Fibroblast of villous mesenchyme (primary cell): ENCODE measurements around the gene NTM. TPM values are rescaled to one million over a fixed set of nuclear protein-coding genes. Genes with fewer than 3 reads are reported as not detected.
A peak's percentile ranks its signal among the peaks of the same experiment; 100 is the strongest.

Experiments used
- DNase-seq: peaks from one replicate; pipeline ENCODE4 v3.0.0-alpha.2; 2010; ENCODE audit warnings: low read depth
- H3K4me3 ChIP-seq: 2 replicates; pipeline ENCODE4 v1.5.1; 2011; ENCODE audit warnings: low read depth, mild to moderate bottlenecking, low read length
- total RNA-seq: library from RNA; depleted of rRNA; stranded (reverse); fragments of >200 nt; gene quantifications from 2 replicates; pipeline ENCODE4 v1.2.3, GENCODE V29; 2012
- TF ChIP-seq, protein P1 (sequence below): IDR thresholded peaks from 2 replicates; pipeline ENCODE4 v1.5.1; 2012; ENCODE audit warnings: low read depth, mild to moderate bottlenecking, low read length; ENCODE audit not compliant: insufficient read depth

Gene NTM
- total RNA-seq, 1 donor, result 7.3 TPM

DNA sequence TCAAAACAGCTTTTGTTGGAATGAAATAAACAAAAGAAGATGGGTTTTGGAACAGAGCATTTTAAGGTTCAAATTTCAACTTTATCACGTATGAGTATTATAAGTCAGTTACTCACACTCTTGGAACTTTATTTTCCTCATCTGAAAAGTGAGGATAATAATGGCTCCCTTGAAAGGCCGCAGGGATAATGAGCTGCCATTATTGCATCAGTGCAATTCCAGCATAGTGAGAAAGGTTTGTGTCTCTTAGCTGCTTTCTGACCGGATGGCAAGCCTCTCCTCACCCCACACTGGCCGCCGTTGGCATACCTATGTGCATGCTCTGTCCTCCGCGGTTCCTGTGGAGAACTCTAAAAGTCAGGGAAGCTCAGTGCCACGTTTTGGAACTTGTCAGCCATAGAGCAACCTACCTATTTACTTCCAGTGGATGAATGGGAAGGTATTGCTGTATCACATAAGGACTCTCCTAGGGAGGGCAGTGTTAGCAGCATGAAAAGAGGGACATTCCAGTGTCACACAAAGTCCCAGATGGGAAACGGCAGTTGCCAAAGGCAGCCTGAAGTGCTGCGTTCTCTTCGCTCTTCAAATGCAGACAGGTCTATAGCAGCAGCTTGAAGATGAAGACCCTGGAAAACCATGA is 368.9 kb downstream of the NTM start:
- no peak for DNase-seq
- TF ChIP-seq, protein P1, sequence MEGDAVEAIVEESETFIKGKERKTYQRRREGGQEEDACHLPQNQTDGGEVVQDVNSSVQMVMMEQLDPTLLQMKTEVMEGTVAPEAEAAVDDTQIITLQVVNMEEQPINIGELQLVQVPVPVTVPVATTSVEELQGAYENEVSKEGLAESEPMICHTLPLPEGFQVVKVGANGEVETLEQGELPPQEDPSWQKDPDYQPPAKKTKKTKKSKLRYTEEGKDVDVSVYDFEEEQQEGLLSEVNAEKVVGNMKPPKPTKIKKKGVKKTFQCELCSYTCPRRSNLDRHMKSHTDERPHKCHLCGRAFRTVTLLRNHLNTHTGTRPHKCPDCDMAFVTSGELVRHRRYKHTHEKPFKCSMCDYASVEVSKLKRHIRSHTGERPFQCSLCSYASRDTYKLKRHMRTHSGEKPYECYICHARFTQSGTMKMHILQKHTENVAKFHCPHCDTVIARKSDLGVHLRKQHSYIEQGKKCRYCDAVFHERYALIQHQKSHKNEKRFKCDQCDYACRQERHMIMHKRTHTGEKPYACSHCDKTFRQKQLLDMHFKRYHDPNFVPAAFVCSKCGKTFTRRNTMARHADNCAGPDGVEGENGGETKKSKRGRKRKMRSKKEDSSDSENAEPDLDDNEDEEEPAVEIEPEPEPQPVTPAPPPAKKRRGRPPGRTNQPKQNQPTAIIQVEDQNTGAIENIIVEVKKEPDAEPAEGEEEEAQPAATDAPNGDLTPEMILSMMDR, result no peak
- no peak overlapping the region for H3K4me3 ChIP-seq

DNA sequence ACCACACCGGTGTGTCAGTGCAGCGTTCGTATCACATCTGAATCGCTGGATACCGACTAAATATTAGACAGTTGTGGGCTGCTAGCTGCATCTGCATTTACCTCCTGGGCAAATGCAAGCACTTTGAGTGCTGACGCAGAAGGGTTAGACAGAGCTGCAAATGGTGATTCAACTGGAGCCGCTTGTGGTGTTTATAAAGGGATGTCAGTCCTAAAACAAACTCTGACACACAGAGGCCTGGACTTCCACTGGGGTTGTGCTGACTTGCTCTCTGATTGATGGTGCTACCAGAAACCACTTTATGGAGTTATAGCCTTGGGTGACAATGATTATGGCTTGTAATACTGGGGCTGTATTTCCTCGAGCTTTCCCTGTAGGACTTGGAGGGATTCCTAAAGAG is 374.4 kb downstream of the NTM start:
- DNase-seq, result peak; percentile 34
- no peak overlapping the region for H3K4me3 ChIP-seq
- TF ChIP-seq, protein P1, result no peak

DNA sequence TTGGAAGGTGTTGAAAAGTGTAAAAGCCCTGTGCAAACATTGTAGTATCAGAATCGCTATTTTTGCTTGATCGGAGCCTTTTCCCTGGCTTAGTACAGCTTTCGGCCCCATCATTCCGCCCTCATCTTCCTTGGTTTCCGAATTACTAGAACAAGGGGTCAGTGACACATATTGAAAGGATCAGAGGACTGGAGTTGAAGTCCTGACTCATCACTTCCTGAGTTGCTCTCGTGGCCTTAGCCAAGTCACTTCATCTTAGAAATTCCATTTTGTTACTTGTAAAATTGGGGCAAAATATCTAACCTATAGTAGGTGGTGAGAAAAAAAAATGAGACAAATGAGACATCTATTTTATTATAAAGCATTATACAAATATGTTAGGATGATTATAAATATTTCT is 375.0 kb downstream of the NTM start:
- peak; percentile 48 for DNase-seq
- no peak overlapping the region for H3K4me3 ChIP-seq
- TF ChIP-seq, protein P1, result no peak

DNA sequence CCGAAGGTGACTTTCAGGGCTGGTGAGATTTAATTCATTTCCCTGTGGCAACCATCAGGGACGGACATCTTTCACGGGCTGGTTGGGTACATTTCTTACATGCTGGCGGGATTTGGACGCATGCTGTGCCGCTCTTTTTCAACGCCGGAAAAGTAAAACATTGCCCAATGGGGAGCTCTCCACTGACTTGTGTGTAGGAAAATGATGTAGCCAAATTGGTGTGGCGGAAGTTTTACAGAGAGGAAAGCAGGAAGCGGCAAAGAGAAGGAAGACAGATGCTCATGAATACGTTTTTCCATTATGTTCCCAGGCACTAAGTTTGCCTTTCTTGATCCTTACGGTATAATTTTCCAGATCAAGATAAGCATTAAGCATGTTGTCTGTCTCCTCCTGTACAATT is 375.8 kb downstream of the NTM start:
- TF ChIP-seq, protein P1, result no peak
- H3K4me3 ChIP-seq, result no peak overlapping the region
- no peak for DNase-seq

DNA sequence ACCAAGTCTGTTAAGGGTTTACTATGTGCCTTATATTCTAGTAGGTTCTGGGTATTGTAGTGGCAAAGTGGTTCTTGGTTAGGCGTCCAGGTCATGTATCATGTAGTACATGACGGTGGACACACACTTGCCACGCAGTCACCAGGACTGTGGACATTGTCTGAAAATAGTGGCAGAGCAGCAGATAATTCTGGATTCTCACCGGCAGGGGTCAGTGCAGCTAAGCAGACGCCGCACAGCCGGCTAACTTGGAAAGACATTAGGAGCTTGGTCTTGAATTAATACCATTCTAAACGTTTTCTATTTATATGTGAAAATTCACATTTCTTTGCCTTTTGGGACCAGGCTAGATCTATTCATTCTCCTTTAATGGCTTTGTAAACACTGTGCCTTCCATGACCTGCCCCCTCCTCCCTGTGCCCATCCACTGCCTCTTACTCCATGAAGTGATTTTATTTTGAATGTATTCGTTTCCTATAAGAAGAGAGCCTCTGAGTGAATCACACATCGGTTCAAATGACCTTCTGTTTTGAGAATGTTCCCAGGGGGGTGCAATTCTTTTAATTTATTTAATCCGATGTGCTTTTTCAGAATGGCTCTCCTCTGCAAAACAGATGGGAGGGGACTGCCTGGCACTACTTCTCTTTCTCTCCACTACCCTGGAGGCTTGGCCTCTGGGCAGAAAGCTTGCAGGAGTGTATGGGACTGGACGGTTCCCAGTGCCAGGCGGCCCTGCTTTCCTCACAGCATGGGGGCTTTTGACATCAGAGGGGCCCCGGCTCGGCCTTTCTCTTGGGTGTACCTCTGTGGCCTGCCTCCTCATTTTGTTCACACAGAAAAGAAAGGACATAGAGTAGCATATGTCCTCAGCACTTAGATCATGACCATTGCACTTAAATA is 378.0 kb downstream of the NTM start:
- peak; percentile 68 for DNase-seq
- H3K4me3 ChIP-seq, result no peak overlapping the region
- TF ChIP-seq, protein P1, result peak; percentile 75

DNA sequence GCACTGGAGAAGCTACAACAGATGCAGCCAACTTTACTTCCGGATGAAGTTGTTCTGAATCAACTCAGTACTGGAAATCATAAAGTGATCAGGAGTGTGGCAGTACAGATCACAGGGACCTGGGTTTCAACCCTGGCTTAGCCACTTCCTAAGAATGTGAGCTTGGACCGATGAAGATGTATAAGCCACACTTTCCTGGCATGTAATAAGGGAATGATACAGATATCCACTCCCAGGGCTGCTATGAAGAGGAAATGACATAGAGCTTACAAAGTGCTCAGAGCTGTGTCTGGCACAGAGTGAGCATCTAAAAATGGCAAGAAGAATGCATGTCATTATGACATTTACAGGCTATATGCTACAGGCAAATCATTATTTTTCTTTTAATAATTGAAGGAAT is 378.7 kb downstream of the NTM start:
- H3K4me3 ChIP-seq, result no peak overlapping the region
- peak; percentile 46 for DNase-seq
- TF ChIP-seq, protein P1, result no peak
